ENCODE measurements around the gene DOCK6.

The DOCK6 gene

GRCh38 chr19:11244846-11245589, 17.3 kb downstream of the DOCK6 start:
- DNase-seq (ENCODE audit: low spot score), result no peak

GRCh38 chr19:11243798-11244169, 18.5 kb downstream of the DOCK6 start:
- no peak for DNase-seq (ENCODE audit: low spot score)

- DNase-seq (ENCODE audit: low spot score), result peak; percentile 90
Measured at GRCh38 chr19:11242864-11243797, 19.2 kb downstream of the DOCK6 start.

GRCh38 chr19:11242025-11242424, 20.3 kb downstream of the DOCK6 start:
- no peak for DNase-seq (ENCODE audit: low spot score)

DNA sequence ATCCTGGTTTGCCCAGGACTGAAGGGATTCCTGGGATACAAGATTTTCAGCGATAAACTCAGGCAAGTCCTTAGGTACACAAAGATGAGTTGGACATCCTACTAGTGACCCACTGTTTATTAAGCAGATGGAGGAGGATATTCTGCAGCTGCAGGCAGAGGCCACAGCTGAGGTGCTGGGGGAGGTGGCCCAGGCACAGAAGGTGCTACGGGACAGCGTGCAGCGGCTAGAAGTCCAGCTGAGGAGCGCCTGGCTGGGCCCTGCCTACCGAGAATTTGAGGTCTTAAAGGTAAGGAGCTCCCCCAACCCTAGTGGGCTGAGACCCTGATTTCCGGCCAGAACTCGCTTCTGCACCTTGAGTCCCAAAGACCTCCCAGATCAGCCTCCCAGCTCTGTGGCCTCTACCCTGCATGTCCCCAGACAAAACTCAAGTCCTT, 22.3 kb downstream of the DOCK6 start:
- DNase-seq (ENCODE audit: low spot score), result no peak

GRCh38 chr19:11239377-11240000, 22.8 kb downstream of the DOCK6 start, which contains the start of gene ANGPTL8:
Gene ANGPTL8, plus strand, starts transcription at chr19:11239619. Its CDS starts 19 bp downstream, at chr19:11239638.
- no peak for DNase-seq (ENCODE audit: low spot score)

DNA sequence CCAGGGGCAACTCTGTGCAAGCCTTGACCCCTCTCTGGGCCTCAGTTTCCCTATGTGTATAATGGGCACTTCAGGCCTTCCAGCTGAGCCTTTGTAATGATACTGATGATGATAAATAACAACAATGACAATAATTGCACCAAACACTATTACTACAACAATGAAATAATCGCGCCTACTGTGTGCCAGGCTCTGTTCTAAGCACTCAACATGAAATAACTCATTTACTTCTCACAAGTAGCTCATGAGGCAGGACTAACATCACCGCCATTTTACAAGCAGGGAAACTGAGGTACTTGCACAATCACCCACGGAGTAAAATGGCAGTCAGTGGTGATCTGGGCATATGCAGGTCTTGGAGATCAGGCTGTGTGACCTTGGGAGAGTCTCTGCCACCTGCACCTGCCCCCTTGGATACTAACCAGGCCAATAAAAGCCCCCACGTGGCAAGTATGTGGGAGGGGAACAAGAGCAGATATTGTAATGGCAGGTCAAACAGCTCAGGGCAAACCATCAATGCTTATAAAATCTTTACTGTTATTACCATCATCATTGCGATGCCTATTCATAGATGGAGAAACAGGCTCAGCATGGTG, 23.4 kb downstream of the DOCK6 start:
- DNase-seq (ENCODE audit: low spot score), result no peak

DNA sequence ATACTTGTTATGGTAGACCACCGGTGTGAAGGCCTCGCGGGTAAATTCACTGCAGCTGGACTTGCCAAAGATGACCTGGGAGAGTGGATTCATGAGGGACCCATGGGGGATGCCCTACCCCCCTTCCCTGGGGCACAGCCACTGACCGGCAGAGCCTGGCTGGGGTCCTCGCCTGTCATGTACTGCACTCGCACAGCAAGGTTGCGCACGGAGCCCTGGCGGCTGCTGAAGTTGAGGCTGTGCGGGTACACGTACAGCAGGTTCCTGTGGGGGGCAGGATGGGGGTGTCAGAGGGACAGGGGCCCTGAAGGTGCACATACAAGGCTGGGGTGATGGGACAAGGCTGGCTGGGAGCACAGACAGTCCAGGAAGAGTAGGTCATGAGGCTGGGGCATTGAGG, 24.3 kb downstream of the DOCK6 start:
- no peak for DNase-seq (ENCODE audit: low spot score)

- no peak for DNase-seq (ENCODE audit: low spot score)
Measured at GRCh38 chr19:11237321-11237720, 25.0 kb downstream of the DOCK6 start.

DNA sequence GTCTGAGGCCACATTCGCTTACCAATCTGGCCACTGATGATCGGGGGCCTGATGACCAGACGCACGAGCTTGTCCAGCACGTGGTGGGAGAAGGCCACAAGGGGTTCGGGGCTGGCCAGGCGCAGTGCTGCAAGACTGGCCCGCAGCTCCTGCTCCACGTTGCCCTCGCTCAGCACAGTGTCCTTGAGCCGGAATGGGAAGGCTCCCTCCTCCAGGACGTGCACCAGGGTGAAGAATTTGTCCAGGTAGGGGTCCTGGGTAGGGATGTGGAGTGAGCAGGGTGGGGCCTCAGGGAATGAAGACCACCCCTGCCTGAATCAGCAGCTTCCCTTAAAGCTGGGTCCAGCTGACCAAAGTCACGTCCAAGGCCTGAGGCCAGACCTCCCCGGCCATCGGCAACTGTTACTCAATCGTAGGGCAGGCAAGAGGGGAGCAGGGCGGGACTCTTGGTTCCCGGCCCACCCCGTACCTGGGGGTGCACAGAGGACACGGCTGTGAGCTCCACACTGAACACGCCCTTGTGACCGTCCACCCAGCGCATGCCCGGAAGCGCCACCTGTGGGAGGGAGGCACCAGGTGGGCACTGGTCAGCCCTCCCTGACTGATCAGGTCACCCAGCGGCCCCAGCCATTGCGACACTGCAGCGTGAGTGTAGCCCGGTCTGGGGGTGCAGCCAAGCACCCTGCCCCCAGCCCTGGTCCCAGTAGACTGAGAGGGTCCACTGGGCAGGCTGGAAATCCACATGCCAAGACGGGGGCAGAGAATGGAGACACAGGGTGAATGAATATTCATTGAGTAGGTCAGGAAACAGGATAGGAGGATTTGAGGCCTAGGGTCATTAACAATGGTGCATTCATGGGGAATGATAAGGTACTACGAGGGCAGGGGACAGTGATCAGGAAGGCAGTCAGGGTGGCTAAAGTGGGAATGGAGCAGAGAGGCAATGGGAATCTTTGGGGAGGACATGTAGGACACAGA, 25.7 kb downstream of the DOCK6 start:
- DNase-seq (ENCODE audit: low spot score), result no peak

GRCh38 chr19:11234486-11235075, 27.7 kb downstream of the DOCK6 start:
- no peak for DNase-seq (ENCODE audit: low spot score)

GRCh38 chr19:11233073-11233472, 29.3 kb downstream of the DOCK6 start:
- no peak for DNase-seq (ENCODE audit: low spot score)

DNA sequence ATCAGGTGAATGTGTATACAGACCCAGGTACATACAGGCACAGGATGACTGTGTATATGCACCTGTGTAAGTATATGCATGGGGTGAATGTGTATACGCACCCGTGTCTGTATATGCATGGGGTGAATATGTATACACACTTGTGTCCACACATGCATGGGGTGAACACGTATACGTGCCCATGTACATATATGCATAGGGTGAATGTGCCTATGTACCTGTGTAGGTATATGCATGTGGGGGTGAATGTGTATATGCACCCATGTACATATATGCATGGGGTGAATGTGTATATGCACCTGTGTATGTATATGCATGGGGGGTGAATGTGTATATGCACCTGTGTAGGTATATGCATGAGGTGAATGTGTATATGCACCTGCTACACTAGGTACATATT, 29.8 kb downstream of the DOCK6 start:
- no peak for DNase-seq (ENCODE audit: low spot score)

DNA sequence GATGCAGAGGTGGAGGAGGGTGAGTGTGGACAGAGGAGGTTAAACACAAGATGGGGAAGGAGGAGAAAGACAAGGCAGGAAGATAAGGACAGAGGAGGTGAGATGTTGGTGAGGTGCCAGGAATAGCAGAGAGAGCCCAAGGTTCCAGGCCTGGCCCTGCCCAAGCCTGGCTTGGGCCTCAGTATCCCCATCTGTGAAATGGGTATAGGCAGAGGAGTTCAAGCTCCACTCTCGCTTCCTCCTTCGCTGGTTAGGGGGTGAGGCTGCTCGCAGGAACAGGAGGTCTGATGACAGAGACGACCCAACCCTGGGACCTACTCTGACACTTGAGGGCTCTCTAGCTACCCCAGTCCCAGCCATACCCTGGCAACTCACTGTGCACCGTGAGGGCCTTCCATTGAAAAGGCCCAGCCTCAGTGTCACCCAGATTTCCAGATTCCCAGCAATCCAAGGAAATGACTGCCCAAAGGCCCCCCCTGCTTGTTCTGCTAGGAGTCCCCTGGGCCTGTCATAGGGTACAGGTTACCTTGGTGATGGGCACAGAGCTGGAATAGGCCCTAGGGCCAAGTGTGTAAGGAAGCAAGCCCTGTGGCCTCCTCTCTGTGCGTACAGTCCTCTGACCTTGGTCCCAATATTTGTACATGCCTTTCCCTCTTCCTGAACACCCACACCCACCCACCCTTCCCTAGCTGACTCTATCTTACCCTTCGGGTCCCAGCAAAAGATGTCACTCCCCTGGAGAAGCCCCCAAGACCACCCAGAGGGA, 31.5 kb downstream of the DOCK6 start:
- no peak for DNase-seq (ENCODE audit: low spot score)

DNA sequence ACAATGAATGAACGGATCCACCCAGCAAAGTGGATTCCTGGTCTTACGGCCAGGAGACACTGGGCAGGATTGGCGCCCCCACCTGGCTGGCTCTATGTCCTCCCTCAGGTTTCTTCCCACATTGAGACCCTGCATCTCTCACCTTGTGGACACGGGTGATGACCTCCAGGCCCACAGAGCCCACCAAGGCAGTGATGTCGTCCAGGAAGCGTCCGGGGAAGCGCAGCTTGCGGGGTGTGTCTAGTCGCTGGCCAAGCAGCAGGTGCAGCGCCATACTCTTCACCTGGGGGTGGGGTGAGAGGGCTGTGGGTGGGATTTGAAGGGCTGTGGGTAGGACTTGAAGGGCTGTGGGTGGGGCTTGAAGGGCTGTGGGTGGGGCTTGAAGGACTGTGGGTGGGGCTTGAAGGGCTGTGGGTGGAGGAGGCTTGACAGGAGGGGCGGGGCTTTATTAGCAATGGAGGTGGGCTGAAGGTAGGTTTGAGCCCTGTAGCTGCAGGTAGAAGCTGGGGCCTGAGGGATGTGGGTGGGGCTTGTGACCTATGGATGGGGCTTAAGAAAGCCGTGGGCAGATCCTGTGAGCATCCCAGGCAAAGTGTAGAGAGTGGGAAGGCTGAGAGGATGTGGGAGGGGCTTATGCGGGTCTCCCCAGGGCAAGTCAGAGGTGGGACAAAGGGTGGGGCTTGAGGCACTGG, 35.0 kb downstream of the DOCK6 start:
- no peak for DNase-seq (ENCODE audit: low spot score)

DNA sequence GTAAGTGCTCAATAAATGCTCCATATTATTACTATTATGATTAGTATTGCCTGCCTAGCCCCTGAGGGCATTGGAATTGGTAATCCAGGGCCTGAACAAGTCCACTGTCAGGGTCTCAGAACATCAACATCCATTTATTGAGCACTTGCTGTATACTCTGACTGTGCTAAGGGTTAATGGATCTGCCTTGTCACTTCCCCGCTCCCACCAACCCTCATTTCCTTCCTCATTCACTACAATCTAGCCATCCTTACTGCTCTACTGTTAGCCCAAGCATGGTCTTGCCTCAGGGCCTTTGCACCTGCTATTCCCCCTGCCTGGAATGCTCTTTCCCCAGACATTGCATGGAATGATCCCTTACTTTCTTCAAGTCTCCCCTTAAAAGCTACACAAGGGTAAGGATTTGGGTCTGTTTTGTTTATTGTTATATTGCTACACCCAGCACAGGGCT, 35.6 kb downstream of the DOCK6 start:
- no peak for DNase-seq (ENCODE audit: low spot score)

DNA sequence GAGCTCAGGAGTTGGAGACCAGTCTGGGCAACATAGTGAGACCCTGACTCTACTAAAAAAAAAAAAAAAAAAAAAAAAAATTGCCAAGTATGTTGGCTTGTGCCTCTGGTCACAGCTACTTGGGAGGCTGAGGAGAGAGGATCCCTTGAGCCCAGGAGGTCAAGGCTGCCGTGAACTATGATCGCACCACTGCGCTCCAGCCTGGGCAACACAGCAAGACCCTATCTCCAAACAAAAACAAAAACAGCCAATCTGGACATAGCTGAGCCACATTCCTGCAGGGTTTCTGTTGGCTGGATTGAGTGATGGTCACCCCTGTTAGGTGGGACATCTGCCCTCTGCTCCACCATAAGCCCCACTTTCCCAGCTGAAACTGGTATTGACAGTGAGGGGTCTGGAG, 36.5 kb downstream of the DOCK6 start:
- no peak for DNase-seq (ENCODE audit: low spot score)

DNA sequence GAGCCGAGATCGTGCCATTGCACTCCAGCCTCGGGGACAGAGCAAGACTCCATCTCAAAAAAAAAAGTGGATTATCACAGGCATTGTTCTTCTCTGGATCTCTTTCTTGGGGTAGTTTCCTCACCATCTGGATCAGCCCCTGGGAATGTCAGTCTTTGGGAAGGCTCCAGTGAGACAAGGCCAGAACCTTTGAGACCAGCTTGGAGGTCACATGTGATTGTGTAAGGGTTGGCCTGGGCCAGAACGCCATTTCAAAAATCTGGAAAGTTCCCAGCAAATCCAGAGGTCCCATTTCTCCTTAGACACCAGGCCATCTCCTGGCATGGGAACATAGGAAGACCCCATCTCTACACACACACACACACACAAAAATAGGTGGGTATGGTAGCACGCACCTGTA, 37.2 kb downstream of the DOCK6 start:
- no peak for DNase-seq (ENCODE audit: low spot score)

DNA sequence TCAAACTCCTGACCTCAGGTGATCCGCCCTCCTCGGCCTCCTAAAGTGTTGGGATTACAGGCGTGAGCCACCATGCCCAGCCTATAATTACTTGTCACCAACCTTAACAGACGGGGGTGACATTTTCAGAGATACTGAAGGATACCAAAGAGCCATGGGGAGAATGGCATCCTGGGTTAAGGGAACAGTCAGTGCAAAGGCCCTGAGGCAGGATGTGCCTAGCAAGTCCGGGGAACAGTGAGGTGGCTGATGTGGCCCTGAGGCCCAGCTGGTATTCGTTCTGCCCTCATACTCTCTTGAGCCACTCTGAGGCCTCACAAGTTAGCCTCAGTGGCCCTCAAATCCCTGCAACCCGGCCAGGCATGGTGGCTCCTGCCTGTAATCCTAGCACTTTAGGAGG, 37.9 kb downstream of the DOCK6 start:
- DNase-seq (ENCODE audit: low spot score), result no peak

Data from kidney capillary endothelial cell (primary cell).